ENCODE results near the gene WARS2.

- TF ChIP-seq CTCF (conservative IDR thresholded peaks at IDR 0.05; ENCODE audit: low read length) = no peak
- TF ChIP-seq EZH2phosphoT487 (IDR thresholded peaks at IDR 0.05; ENCODE audit: borderline replicate concordance, low read depth, low read length) = no peak
These were observed 102.1 kb downstream of the WARS2 start for GRCh38 chr1:119038363-119038762.
